Astrocyte (in vitro differentiated cells and primary cell): ENCODE results near the gene KSR2. TPM values are rescaled to one million over a fixed set of nuclear protein-coding genes. Genes with fewer than 3 reads are reported as not detected.

ENCODE experiments used
- DNase-seq: peaks from one replicate; pipeline ENCODE4 v3.0.0-alpha.2; 2010; ENCODE audit warnings: low read depth
- FAIRE-seq: peaks from 2 replicates; lab custom pipeline; 2011; peaks lifted over from hg19 to GRCh38; lab: Jason Lieb, UNC
- H2AFZ ChIP-seq: 2 replicates; pipeline ENCODE4 v1.6.0; 2012; ENCODE audit warnings: low read depth, low read length, inconsistent platforms
- H3K27ac ChIP-seq: 2 replicates; pipeline ENCODE4 v1.5.1; 2011; ENCODE audit warnings: low read depth, low read length, inconsistent platforms
- H3K27me3 ChIP-seq: 2 replicates; pipeline ENCODE4 v1.6.0; 2011; ENCODE audit warnings: low read length, inconsistent platforms; ENCODE audit not compliant: insufficient read depth
- H3K36me3 ChIP-seq: 2 replicates; pipeline ENCODE4 v1.5.1; 2011; ENCODE audit warnings: low read length, inconsistent platforms; ENCODE audit not compliant: insufficient read depth
- H3K4me1 ChIP-seq: 2 replicates; pipeline ENCODE4 v1.5.1; 2011; ENCODE audit warnings: low read length, inconsistent platforms; ENCODE audit not compliant: insufficient read depth
- H3K4me2 ChIP-seq: 2 replicates; pipeline ENCODE4 v1.6.0; 2012; ENCODE audit warnings: low read length, inconsistent platforms
- H3K4me3 ChIP-seq: 2 replicates; pipeline ENCODE4 v1.5.1; 2011; ENCODE audit warnings: low read depth, mild to moderate bottlenecking, low read length, inconsistent platforms; ENCODE audit not compliant: insufficient read depth
- H3K79me2 ChIP-seq: 2 replicates; pipeline ENCODE4 v1.6.0; 2012; ENCODE audit warnings: mild to moderate bottlenecking, low read length, inconsistent platforms; ENCODE audit not compliant: insufficient read depth
- H3K9ac ChIP-seq: 2 replicates; pipeline ENCODE4 v1.6.0; 2012; ENCODE audit warnings: mild to moderate bottlenecking, low read length, inconsistent platforms
- H3K9me3 ChIP-seq: 2 replicates; pipeline ENCODE4 v1.5.1; 2012; ENCODE audit warnings: low read depth, mild to moderate bottlenecking, low read length, inconsistent platforms; ENCODE audit not compliant: insufficient read depth
- H4K20me1 ChIP-seq: 2 replicates; pipeline ENCODE4 v1.6.0; 2012; ENCODE audit warnings: low read length, inconsistent platforms; ENCODE audit not compliant: insufficient read depth
- H3K27ac Mint-ChIP-seq: one replicate; pipeline ENCODE4 v1.8.0; 2021; ENCODE audit warnings: mild to moderate bottlenecking, mixed read lengths; ENCODE audit not compliant: unreplicated experiment
- H3K27me3 Mint-ChIP-seq: one replicate; pipeline ENCODE4 v1.8.0; 2021; ENCODE audit warnings: low read depth, mixed read lengths; ENCODE audit not compliant: unreplicated experiment
- H3K36me3 Mint-ChIP-seq: one replicate; pipeline ENCODE4 v1.8.0; 2021; ENCODE audit warnings: low read depth, mixed read lengths; ENCODE audit not compliant: unreplicated experiment
- H3K4me1 Mint-ChIP-seq: one replicate; pipeline ENCODE4 v1.8.0; 2021; ENCODE audit warnings: low read depth, mixed read lengths; ENCODE audit not compliant: unreplicated experiment
- H3K4me3 Mint-ChIP-seq: one replicate; pipeline ENCODE4 v1.8.0; 2021; ENCODE audit warnings: mild to moderate bottlenecking, moderate library complexity, mixed read lengths; ENCODE audit not compliant: unreplicated experiment
- H3K9me3 Mint-ChIP-seq: one replicate; pipeline ENCODE4 v1.8.0; 2021; ENCODE audit warnings: mild to moderate bottlenecking, mixed read lengths; ENCODE audit not compliant: unreplicated experiment
- CTCF ChIP-seq: IDR thresholded peaks from 2 replicates; pipeline ENCODE4 v1.5.1; 2011; ENCODE audit warnings: low read depth, mild to moderate bottlenecking, inconsistent platforms, low read length, moderate library complexity; ENCODE audit not compliant: insufficient read depth
- EZH2 ChIP-seq: IDR thresholded peaks from 2 replicates; pipeline ENCODE4 v1.6.1; 2012; ENCODE audit warnings: mild to moderate bottlenecking, low read length, inconsistent platforms; ENCODE audit not compliant: insufficient read depth
- total RNA-seq: library from RNA; stranded (reverse); gene quantifications from 2 replicates; pipeline ENCODE4 v1.2.1, GENCODE V29; 2021

Gene KSR2
- total RNA-seq, 1 donor from 2014 or later, result 0.98 TPM

- Histone ChIP-seq H3K9ac (no peak overlapping the region), H3K4me2 (peak overlapping the region; percentile 82)
- no peak overlapping the region for H3K27ac Mint-ChIP-seq
These were observed 520 bp downstream of the KSR2 start for GRCh38 chr12:117968151-117968789.

GRCh38 chr12:117967512-117967911, 1.3 kb downstream of the KSR2 start:
- no peaks in the 10 kb centered on the region for H3K36me3 Mint-ChIP-seq
- Histone ChIP-seq H3K4me3 (no peak overlapping the region), H3K9me3 (peaks cover 3% of the 10 kb centered on the region), H3K27ac (no peak overlapping the region), H3K79me2 (no peaks in the 10 kb centered on the region), H3K4me2 (no peak overlapping the region), H2AFZ (no peak overlapping the region), H3K4me1 (no peaks in the 10 kb centered on the region), H4K20me1 (no peaks in the 10 kb centered on the region), H3K27me3 (peaks cover 28% of the 10 kb centered on the region), H3K9ac (no peak overlapping the region), H3K36me3 (no peaks in the 10 kb centered on the region)
- peak overlapping the region; percentile 20 for H3K4me3 Mint-ChIP-seq
- DNase-seq (no peak), FAIRE-seq (no peak)
- peaks cover 54% of the 10 kb centered on the region for H3K27me3 Mint-ChIP-seq
- H3K9me3 Mint-ChIP-seq, result peaks cover 12% of the 10 kb centered on the region
- H3K27ac Mint-ChIP-seq, result no peak overlapping the region
- H3K4me1 Mint-ChIP-seq, result no peaks in the 10 kb centered on the region
- TF ChIP-seq EZH2, result no peak
- no peak for TF ChIP-seq CTCF

More at GRCh38 chr12:117968151-117968789, 520 bp downstream of the KSR2 start:
- Mint-ChIP-seq H3K36me3 (no peaks in the 10 kb centered on the region), H3K9me3 (peaks cover 14% of the 10 kb centered on the region), H3K4me1 (no peaks in the 10 kb centered on the region), H3K4me3 (peak overlapping the region; percentile 79), H3K27me3 (peaks cover 55% of the 10 kb centered on the region)
- peak overlapping the region; percentile 71 for H2AFZ ChIP-seq
- peaks cover 3% of the 10 kb centered on the region for H3K9me3 ChIP-seq
- peaks cover 28% of the 10 kb centered on the region for H3K27me3 ChIP-seq
- no peak for FAIRE-seq
- no peaks in the 10 kb centered on the region for H3K79me2 ChIP-seq
- DNase-seq, result no peak
- no peaks in the 10 kb centered on the region for H3K36me3 ChIP-seq
- H4K20me1 ChIP-seq, result no peaks in the 10 kb centered on the region
- H3K4me3 ChIP-seq, result peak overlapping the region; percentile 55
- no peaks in the 10 kb centered on the region for H3K4me1 ChIP-seq
- H3K27ac ChIP-seq, result no peak overlapping the region
- TF ChIP-seq EZH2 (no peak), CTCF (no peak)

- FAIRE-seq (no peak), DNase-seq (no peak)
- H3K36me3 Mint-ChIP-seq, result no peaks in the 10 kb centered on the region
- H3K4me2 ChIP-seq, result no peak overlapping the region
- H3K79me2 ChIP-seq, result no peaks in the 10 kb centered on the region
- no peaks in the 10 kb centered on the region for H3K4me1 ChIP-seq
- no peak overlapping the region for H3K4me3 ChIP-seq
- H3K27me3 Mint-ChIP-seq, result peaks cover 49% of the 10 kb centered on the region
- H3K27ac Mint-ChIP-seq, result no peak overlapping the region
- H3K9me3 ChIP-seq, result peaks cover 3% of the 10 kb centered on the region
- no peak overlapping the region for H2AFZ ChIP-seq
- no peaks in the 10 kb centered on the region for H4K20me1 ChIP-seq
- H3K27ac ChIP-seq, result no peak overlapping the region
- peaks cover 12% of the 10 kb centered on the region for H3K9me3 Mint-ChIP-seq
- no peaks in the 10 kb centered on the region for H3K4me1 Mint-ChIP-seq
- no peaks in the 10 kb centered on the region for H3K36me3 ChIP-seq
- no peak overlapping the region for H3K9ac ChIP-seq
- H3K27me3 ChIP-seq, result peaks cover 28% of the 10 kb centered on the region
- TF ChIP-seq EZH2 (no peak), CTCF (no peak)
- peak overlapping the region; percentile 20 for H3K4me3 Mint-ChIP-seq
These were observed 1.7 kb downstream of the KSR2 start for GRCh38 chr12:117967043-117967442.
